ENCODE results near the gene AHNAK2. TPM values are rescaled to one million over a fixed set of nuclear protein-coding genes. Genes with fewer than 3 reads are reported as not detected.
A peak's percentile ranks its signal among the peaks of the same experiment; 100 is the strongest.

AHNAK2 gene
- total and polyA plus RNA-seq, 2 donors (not counting 1 experiment from before 2014, with no cell fraction given) = not detected

DNA sequence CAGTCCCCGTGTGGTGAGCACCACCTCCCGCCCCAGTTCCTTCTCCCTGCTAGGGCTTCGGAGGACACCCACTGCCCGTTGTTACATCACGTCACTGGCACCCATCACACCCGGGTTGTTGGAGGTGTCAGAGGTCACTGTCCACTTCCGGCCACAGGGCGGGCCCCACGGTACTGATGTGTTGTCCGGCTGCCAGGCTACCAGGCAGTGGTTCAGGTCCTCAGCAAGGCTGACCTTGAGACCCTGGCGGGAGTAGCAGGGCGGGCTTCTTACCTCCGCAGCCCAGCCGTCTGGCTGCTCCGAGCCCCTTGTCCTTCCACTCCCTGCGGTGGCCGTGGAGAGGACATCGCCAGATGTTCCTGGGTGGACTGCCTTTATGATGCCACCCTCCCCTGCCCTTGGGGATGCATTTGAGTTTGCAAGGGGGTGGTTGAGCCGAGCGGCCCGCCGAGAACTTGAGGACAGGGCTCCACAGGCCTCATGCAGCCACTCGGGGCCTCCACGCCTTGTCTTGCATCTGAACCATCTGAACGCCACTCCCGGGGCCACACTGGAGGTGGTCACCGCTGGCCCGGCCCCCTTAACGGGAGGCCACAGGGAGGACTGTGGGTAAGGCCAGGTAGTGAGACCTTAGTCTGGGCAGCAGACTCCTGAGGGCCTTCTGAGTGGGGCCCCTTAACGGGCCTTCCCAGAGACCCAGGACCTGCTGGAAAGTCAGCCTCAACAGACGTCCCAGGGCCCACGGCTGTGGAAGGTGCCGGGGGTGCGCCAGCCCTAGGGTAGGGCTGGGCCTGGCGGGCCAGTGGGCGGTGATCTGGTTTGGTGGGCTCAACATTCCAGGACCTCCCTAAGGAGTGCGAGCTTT, 80.6 kb downstream of the AHNAK2 start:
- intact Hi-C loops (cut with micrococcal nuclease) = loop anchor here (2.0 kb wide), 1 partner anchor 79 kb away; no protein-coding TSS in a partner anchor
- Histone ChIP-seq H3K4me1 (ENCODE audit: control insufficient read depth in 2 of 2, insufficient read depth in 2 of 2, low read length in 2 of 2) (peaks cover 0 to 5% of the 10 kb centered on the region in 2 donors), H3K79me2 (ENCODE audit: control insufficient read depth, insufficient read depth, low read length) (no peaks in the 10 kb centered on the region), H3K4me3 (ENCODE audit: control extremely low read depth in 1 of 5, extremely low read depth in 1 of 5, insufficient read depth in 1 of 5, low read depth in 2 of 5, low read length in 4 of 5) (no peak overlapping the region), H3K27ac (ENCODE audit: low read length in 2 of 2) (no peak overlapping the region), H3K9me3 (ENCODE audit: control extremely low read depth in 1 of 3, control insufficient read depth in 2 of 3, insufficient read depth in 1 of 3, low read length in 2 of 3) (no peaks in the 10 kb centered on the region), H3K9ac (ENCODE audit: low read length) (no peak overlapping the region), H3K4me2 (replicated peaks; ENCODE audit: low read depth, low read length, poor library complexity, severe bottlenecking) (no peak overlapping the region), H3K36me3 (replicated peaks in 1 of 2; ENCODE audit: control extremely low read depth in 1 of 2, control insufficient read depth in 1 of 2, extremely low read depth in 1 of 2, insufficient read depth in 2 of 2, low read length in 1 of 2) (no peaks in the 10 kb centered on the region), H2AFZ (ENCODE audit: insufficient read depth, low read depth, low read length, poor library complexity, severe bottlenecking) (no peak overlapping the region), H4K20me1 (ENCODE audit: control insufficient read depth, insufficient read depth, low read length, poor library complexity, severe bottlenecking) (no peaks in the 10 kb centered on the region), H3K27me3 (replicated peaks in 1 of 4; ENCODE audit: control extremely low read depth in 1 of 4, control insufficient read depth in 3 of 4, insufficient read depth in 4 of 4, low read length in 3 of 4) (peaks cover 0 to 4% (median 0%) of the 10 kb centered on the region in 4 experiments)
- Mint-ChIP-seq H3K27me3 (peaks cover 5% of the 10 kb centered on the region), H3K27ac (peak overlapping the region; percentile 32), H3K4me1 (peaks cover 4% of the 10 kb centered on the region), H3K9me3 (ENCODE audit: insufficient read depth) (no peaks in the 10 kb centered on the region), H3K4me3 (no peak overlapping the region)
- no peak for DNase-seq
- CTCF ChIA-PET = interaction anchor here (0.6 to 4.1 kb wide), 9 partner anchors 10 to 127 kb away, joined by 3 to 34 read pairs (median 6); partner anchors contain the start of gene PLD4
- POLR2A ChIA-PET = interaction anchor here (0.6 to 0.8 kb wide), 2 partner anchors 25 to 27 kb away, joined by 3 to 8 read pairs; partner anchors contain the start of gene PLD4
- TF ChIP-seq EZH2 (IDR thresholded peaks at IDR 0.05; ENCODE audit: borderline replicate concordance, insufficient read depth, low read depth, low read length, poor library complexity, severe bottlenecking) = no peak
- TF ChIP-seq, protein P1, sequence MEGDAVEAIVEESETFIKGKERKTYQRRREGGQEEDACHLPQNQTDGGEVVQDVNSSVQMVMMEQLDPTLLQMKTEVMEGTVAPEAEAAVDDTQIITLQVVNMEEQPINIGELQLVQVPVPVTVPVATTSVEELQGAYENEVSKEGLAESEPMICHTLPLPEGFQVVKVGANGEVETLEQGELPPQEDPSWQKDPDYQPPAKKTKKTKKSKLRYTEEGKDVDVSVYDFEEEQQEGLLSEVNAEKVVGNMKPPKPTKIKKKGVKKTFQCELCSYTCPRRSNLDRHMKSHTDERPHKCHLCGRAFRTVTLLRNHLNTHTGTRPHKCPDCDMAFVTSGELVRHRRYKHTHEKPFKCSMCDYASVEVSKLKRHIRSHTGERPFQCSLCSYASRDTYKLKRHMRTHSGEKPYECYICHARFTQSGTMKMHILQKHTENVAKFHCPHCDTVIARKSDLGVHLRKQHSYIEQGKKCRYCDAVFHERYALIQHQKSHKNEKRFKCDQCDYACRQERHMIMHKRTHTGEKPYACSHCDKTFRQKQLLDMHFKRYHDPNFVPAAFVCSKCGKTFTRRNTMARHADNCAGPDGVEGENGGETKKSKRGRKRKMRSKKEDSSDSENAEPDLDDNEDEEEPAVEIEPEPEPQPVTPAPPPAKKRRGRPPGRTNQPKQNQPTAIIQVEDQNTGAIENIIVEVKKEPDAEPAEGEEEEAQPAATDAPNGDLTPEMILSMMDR (IDR thresholded peaks at IDR 0.05) = no peak
- ATAC-seq (ENCODE audit: low read depth) = no peak
- 94% methylated on average over 34 of the region's 37 CpGs for WGBS (ENCODE audit: insufficient coverage)
